Measurements from ENCODE around the gene PDE6B. TPM values are rescaled to one million over a fixed set of nuclear protein-coding genes. Genes with fewer than 3 reads are reported as not detected.

The PDE6B gene
- total RNA-seq, 2 experiments from 2014 or later, result 11.4 to 13.9 TPM

- Mint-ChIP-seq H3K9me3 (no peaks in the 10 kb centered on the region), H3K4me3 (no peak overlapping the region), H3K27me3 (no peaks in the 10 kb centered on the region), H3K27ac (no peak overlapping the region), H3K36me3 (ENCODE audit: low read depth) (no peaks in the 10 kb centered on the region), H3K4me1 (ENCODE audit: low read depth) (peaks cover 13% of the 10 kb centered on the region)
- POLR2A ChIA-PET, result no interaction called here
- TF ChIP-seq CTCF (IDR thresholded peaks at IDR 0.05), result no peak
- CTCF ChIA-PET, result interaction anchor here (0.7 to 2.6 kb wide), 2 partner anchors 16 to 98 kb away, joined by 4 to 11 read pairs; no protein-coding TSS in a partner anchor
- DNase-seq (no peak), ATAC-seq (no peak)
- intact Hi-C loops (cut with micrococcal nuclease), result no loop called here
Measured at GRCh38 chr4:700587-701264, 75.4 kb downstream of the PDE6B start.

- ChIA-PET CTCF (interaction anchor here (1.3 kb wide), 1 partner anchor 18 kb away, joined by 4 read pairs; no protein-coding TSS in a partner anchor), POLR2A (no interaction called here)
- ATAC-seq (no peak), DNase-seq (no peak)
- Mint-ChIP-seq H3K4me3 (no peak overlapping the region), H3K4me1 (ENCODE audit: low read depth) (peaks cover 14% of the 10 kb centered on the region), H3K36me3 (ENCODE audit: low read depth) (no peaks in the 10 kb centered on the region), H3K27me3 (no peaks in the 10 kb centered on the region), H3K27ac (no peak overlapping the region), H3K9me3 (no peaks in the 10 kb centered on the region)
- intact Hi-C loops (cut with micrococcal nuclease), result no loop called here
- no peak for TF ChIP-seq CTCF (IDR thresholded peaks at IDR 0.05)
Measured at GRCh38 chr4:702618-703048, 77.3 kb downstream of the PDE6B start.

DNA sequence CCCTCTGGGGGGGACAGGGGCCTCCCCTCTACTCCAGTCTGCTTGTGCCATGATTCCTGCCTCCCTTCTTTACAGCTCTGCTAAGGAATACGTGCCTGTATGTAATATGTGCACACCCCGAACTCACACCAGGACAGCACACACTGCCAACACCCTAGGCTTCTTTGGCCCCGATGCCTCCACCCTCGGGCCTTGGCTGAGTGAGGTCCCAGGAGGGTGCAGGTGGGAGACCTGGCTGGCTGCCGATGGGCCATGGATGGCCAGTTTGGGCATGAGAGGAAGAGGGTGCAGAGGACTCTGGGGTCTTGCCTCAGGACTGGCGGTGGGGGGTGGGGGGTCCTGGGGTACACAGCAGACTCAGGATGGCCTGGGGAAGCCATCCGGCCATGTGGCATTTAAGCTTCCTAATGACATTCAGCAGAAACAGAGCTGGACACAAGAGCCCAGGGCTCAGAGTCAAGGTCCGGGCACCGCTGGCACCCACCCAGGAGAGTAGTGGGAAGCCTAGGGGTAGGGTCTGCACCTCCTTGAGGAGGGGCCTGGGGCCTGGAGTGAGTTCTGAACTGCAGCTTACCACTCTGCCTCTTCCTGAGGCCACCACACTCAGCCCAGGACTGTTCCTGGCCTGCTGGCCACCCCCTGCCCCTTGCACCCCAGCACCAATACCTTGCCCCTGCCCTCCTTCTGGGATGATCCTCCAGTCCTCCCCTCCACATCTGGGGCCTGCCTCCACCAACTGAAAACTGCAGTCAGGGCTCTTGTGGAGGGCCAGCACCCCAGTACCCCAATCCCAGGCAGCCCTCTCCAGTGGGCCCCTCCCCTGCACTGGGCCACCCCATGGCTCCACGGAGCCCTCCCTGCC, 78.2 kb downstream of the PDE6B start:
- DNase-seq, result no peak
- no peaks in the 10 kb centered on the region for H3K9me3 Mint-ChIP-seq
- CTCF ChIA-PET, result interaction anchor here (1.3 kb wide), 1 partner anchor 19 kb away, joined by 4 read pairs; no protein-coding TSS in a partner anchor

DNA sequence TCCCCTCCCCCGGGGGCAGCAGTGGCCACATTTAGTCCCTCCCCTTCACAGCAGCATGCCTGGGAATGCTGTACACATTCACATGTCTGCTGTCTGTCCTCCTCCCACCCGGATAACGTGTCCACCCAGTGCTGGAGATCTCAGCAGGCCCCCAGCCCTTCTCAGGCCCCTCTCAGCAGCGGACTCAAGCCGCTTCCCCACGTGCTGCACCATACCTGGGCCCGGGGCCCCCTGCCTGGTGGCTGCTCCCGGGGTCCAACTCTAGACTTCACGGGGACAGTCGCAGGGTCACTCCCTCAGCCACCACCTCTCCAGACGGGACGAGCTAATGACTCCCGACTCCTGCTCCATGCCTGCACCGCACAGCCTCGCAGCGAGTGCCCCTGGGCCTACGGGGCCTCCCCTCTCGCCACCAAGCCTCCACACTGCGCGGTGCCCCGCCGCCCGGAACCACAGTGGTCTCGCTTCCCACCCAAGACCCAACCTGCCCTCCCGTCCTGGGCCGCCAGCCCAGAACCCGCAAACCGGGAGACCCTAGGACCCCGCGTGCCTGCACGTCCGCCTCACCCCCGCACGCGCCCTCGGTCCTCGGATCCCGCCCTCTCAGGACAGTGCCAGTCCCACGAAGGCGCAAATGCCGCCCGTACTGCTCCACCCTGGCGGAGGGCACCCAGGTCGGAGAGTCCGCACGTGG, 79.0 kb downstream of the PDE6B start:
- CTCF ChIA-PET, result interaction anchor here (1.3 kb wide), 1 partner anchor 20 kb away, joined by 4 read pairs; no protein-coding TSS in a partner anchor
- intact Hi-C loops (cut with micrococcal nuclease), result no loop called here
- H3K4me3 Mint-ChIP-seq, result no peak overlapping the region

More for the DNA sequence above, 78.2 kb downstream of the PDE6B start:
- H3K27ac Mint-ChIP-seq, result no peak overlapping the region
- POLR2A ChIA-PET, result interaction anchor here (0.8 kb wide), 1 partner anchor 16 kb away, joined by 3 read pairs; no protein-coding TSS in a partner anchor
- no peak overlapping the region for H3K4me3 Mint-ChIP-seq
- H3K4me1 Mint-ChIP-seq (ENCODE audit: low read depth), result peaks cover 16% of the 10 kb centered on the region
- TF ChIP-seq CTCF (IDR thresholded peaks at IDR 0.05), result no peak
- ATAC-seq, result no peak
- intact Hi-C loops (cut with micrococcal nuclease), result no loop called here
- H3K27me3 Mint-ChIP-seq, result no peaks in the 10 kb centered on the region
- peaks cover under 1% of the 10 kb centered on the region for H3K36me3 Mint-ChIP-seq (ENCODE audit: low read depth)

More for the DNA sequence above, 79.0 kb downstream of the PDE6B start:
- H3K27ac Mint-ChIP-seq, result no peak overlapping the region
- H3K9me3 Mint-ChIP-seq, result no peaks in the 10 kb centered on the region
- peaks cover 3% of the 10 kb centered on the region for H3K36me3 Mint-ChIP-seq (ENCODE audit: low read depth)
- peaks cover 17% of the 10 kb centered on the region for H3K4me1 Mint-ChIP-seq (ENCODE audit: low read depth)
- TF ChIP-seq CTCF (IDR thresholded peaks at IDR 0.05), result no peak
- no peak for ATAC-seq
- no peaks in the 10 kb centered on the region for H3K27me3 Mint-ChIP-seq
- POLR2A ChIA-PET, result interaction anchor here (0.8 kb wide), 1 partner anchor 17 kb away, joined by 3 read pairs; no protein-coding TSS in a partner anchor
- DNase-seq, result no peak
